ENCODE measurements around the gene DIAPH2.

The DIAPH2 gene

GRCh38 chrX:96919672-96920071, 235.0 kb downstream of the DIAPH2 start:
- in situ Hi-C loops (cut with MboI; ENCODE audit: low sequenced_read_pairs), result no loop called here

- in situ Hi-C loops (cut with MboI; ENCODE audit: low sequenced_read_pairs), result no loop called here
Observed at GRCh38 chrX:96924581-96924980, 239.9 kb downstream of the DIAPH2 start.

- in situ Hi-C loops (cut with MboI; ENCODE audit: low sequenced_read_pairs), result no loop called here
Observed at GRCh38 chrX:96929036-96929435, 244.4 kb downstream of the DIAPH2 start.

GRCh38 chrX:96957718-96958117, 273.1 kb downstream of the DIAPH2 start:
- in situ Hi-C loops (cut with MboI; ENCODE audit: low sequenced_read_pairs), result no loop called here

- in situ Hi-C loops (cut with MboI; ENCODE audit: low sequenced_read_pairs), result no loop called here
Observed at GRCh38 chrX:96971812-96972211, 287.2 kb downstream of the DIAPH2 start.

- in situ Hi-C loops (cut with MboI; ENCODE audit: low sequenced_read_pairs), result no loop called here
Observed at GRCh38 chrX:96978906-96979305, 294.3 kb downstream of the DIAPH2 start.

- in situ Hi-C loops (cut with MboI; ENCODE audit: low sequenced_read_pairs), result no loop called here
Observed at GRCh38 chrX:96979766-96980165, 295.1 kb downstream of the DIAPH2 start.

- in situ Hi-C loops (cut with MboI; ENCODE audit: low sequenced_read_pairs), result no loop called here
Observed at GRCh38 chrX:96982161-96982560, 297.5 kb downstream of the DIAPH2 start.

GRCh38 chrX:96984538-96984937, 299.9 kb downstream of the DIAPH2 start:
- in situ Hi-C loops (cut with MboI; ENCODE audit: low sequenced_read_pairs), result no loop called here

- in situ Hi-C loops (cut with MboI; ENCODE audit: low sequenced_read_pairs), result no loop called here
Observed at GRCh38 chrX:96985046-96985445, 300.4 kb downstream of the DIAPH2 start.

- in situ Hi-C loops (cut with MboI; ENCODE audit: low sequenced_read_pairs), result no loop called here
Observed at GRCh38 chrX:96987228-96987627, 302.6 kb downstream of the DIAPH2 start.

- in situ Hi-C loops (cut with MboI; ENCODE audit: low sequenced_read_pairs), result no loop called here
Observed at GRCh38 chrX:96989830-96990571, 305.4 kb downstream of the DIAPH2 start.

- in situ Hi-C loops (cut with MboI; ENCODE audit: low sequenced_read_pairs), result no loop called here
Observed at GRCh38 chrX:96994093-96994492, 309.5 kb downstream of the DIAPH2 start.

- in situ Hi-C loops (cut with MboI; ENCODE audit: low sequenced_read_pairs), result no loop called here
Observed at GRCh38 chrX:96997196-96997595, 312.6 kb downstream of the DIAPH2 start.

GRCh38 chrX:97000682-97001368, 316.2 kb downstream of the DIAPH2 start:
- in situ Hi-C loops (cut with MboI; ENCODE audit: low sequenced_read_pairs), result no loop called here

- in situ Hi-C loops (cut with MboI; ENCODE audit: low sequenced_read_pairs), result no loop called here
Observed at GRCh38 chrX:97006167-97006566, 321.5 kb downstream of the DIAPH2 start.

GRCh38 chrX:97009391-97009790, 324.7 kb downstream of the DIAPH2 start:
- in situ Hi-C loops (cut with MboI; ENCODE audit: low sequenced_read_pairs), result no loop called here

- in situ Hi-C loops (cut with MboI; ENCODE audit: low sequenced_read_pairs), result no loop called here
Observed at GRCh38 chrX:97011540-97011939, 326.9 kb downstream of the DIAPH2 start.

- in situ Hi-C loops (cut with MboI; ENCODE audit: low sequenced_read_pairs), result no loop called here
Observed at GRCh38 chrX:97016106-97016505, 331.5 kb downstream of the DIAPH2 start.

GRCh38 chrX:97021680-97022079, 337.0 kb downstream of the DIAPH2 start:
- in situ Hi-C loops (cut with MboI; ENCODE audit: low sequenced_read_pairs), result no loop called here

- in situ Hi-C loops (cut with MboI; ENCODE audit: low sequenced_read_pairs), result no loop called here
Observed at GRCh38 chrX:97026406-97026805, 341.8 kb downstream of the DIAPH2 start.

GRCh38 chrX:97027384-97027922, 342.8 kb downstream of the DIAPH2 start:
- in situ Hi-C loops (cut with MboI; ENCODE audit: low sequenced_read_pairs), result no loop called here
